HepG2 (cell line): ENCODE measurements around the gene HIC1. TPM values are rescaled to one million over a fixed set of nuclear protein-coding genes. Genes with fewer than 3 reads are reported as not detected.

ENCODE experiments used
- EP300 ChIP-seq, 3 experiments: sonication (generic) in 1 of 3; formaldehyde crosslinking in 1 of 3; IDR thresholded peaks; 2 replicates each; pipeline versions ENCODE4 v1.5.1 to v1.6.1; 2011 to 2020; ENCODE audit warnings: low read depth in 2 of 3, low read length in 2 of 3, borderline replicate concordance in 1 of 3, improper control_type of control experiment in 1 of 3, mild to moderate bottlenecking in 1 of 3, missing genetic modification reagents in 1 of 3, moderate library complexity in 1 of 3
- ERF ChIP-seq: IDR thresholded peaks from 2 replicates; pipeline ENCODE4 v1.6.1; 2018; ENCODE audit warnings: missing biosample characterization, missing genetic modification reagents
- FOXJ3 ChIP-seq: sonication (generic); formaldehyde crosslinking; IDR thresholded peaks from 2 replicates; pipeline ENCODE4 v1.4.0; 2020; ENCODE audit warnings: missing genetic modification reagents, mild to moderate bottlenecking, borderline replicate concordance
- HINFP ChIP-seq: sonication (generic); formaldehyde crosslinking; IDR thresholded peaks from 2 replicates; pipeline ENCODE4 v1.4.0; 2020; ENCODE audit warnings: low read depth, mild to moderate bottlenecking, missing genetic modification reagents
- HNF1A ChIP-seq, 2 experiments: sonication (generic) in 1 of 2; formaldehyde crosslinking in 1 of 2; IDR thresholded peaks; 2 replicates each; pipeline versions ENCODE4 v1.4.0 to v1.6.1; 2016 to 2020; ENCODE audit warnings: borderline replicate concordance in 1 of 2, low read depth in 1 of 2, mild to moderate bottlenecking in 1 of 2, missing genetic modification reagents in 1 of 2
- KDM6A ChIP-seq: IDR thresholded peaks from 2 replicates; pipeline ENCODE4 v1.6.1; 2016; ENCODE audit warnings: low read depth
- MLXIP ChIP-seq: sonication (generic); formaldehyde crosslinking; IDR thresholded peaks from 2 replicates; pipeline ENCODE4 v1.9.0; 2021; ENCODE audit warnings: missing genetic modification reagents, borderline replicate concordance
- MYC ChIP-seq: sonication (generic); formaldehyde crosslinking; IDR thresholded peaks from 2 replicates; pipeline ENCODE4 v1.9.0; 2021; ENCODE audit warnings: missing genetic modification reagents, borderline replicate concordance
- PLSCR1 ChIP-seq: sonication (generic); formaldehyde crosslinking; IDR thresholded peaks from 2 replicates; pipeline ENCODE4 v1.5.0; 2020; ENCODE audit warnings: missing genetic modification reagents, mild to moderate bottlenecking, borderline replicate concordance
- SPEN ChIP-seq: sonication (generic); formaldehyde crosslinking; IDR thresholded peaks from 2 replicates; pipeline ENCODE4 v1.5.1; 2020; ENCODE audit warnings: low read depth, mild to moderate bottlenecking, missing genetic modification reagents
- ZFP82 ChIP-seq: sonication (generic); formaldehyde crosslinking; IDR thresholded peaks from 2 replicates; pipeline ENCODE4 v1.5.1; 2020; ENCODE audit warnings: mild to moderate bottlenecking, missing genetic modification reagents, borderline replicate concordance
- ZFP91 ChIP-seq: sonication (generic); formaldehyde crosslinking; IDR thresholded peaks from 2 replicates; pipeline ENCODE4 v1.9.0; 2022; ENCODE audit warnings: missing genetic modification reagents, mild to moderate bottlenecking, borderline replicate concordance
- ZMYM2 ChIP-seq: sonication (generic); formaldehyde crosslinking; IDR thresholded peaks from 2 replicates; pipeline ENCODE4 v1.8.0; 2022; ENCODE audit warnings: mild to moderate bottlenecking, missing genetic modification reagents
- ZNF558 ChIP-seq: sonication (generic); formaldehyde crosslinking; IDR thresholded peaks from 2 replicates; pipeline ENCODE4 v1.9.0; 2022; ENCODE audit warnings: mild to moderate bottlenecking, missing genetic modification reagents, borderline replicate concordance
- ZNF569 ChIP-seq: sonication (generic); formaldehyde crosslinking; IDR thresholded peaks from 2 replicates; pipeline ENCODE4 v1.5.0; 2020; ENCODE audit warnings: mild to moderate bottlenecking, missing genetic modification reagents, moderate library complexity, borderline replicate concordance
- polyA plus RNA-seq, 8 experiments: library from polyadenylated mRNA; depleted of rRNA in 3 of 8; stranded (reverse) in 7 of 8; unstranded in 1 of 8; fragments of >200 nt; fragmentation: Illumina TruSeq in 4 of 8; extraction: Trizol in 4 of 8; gene quantifications; 2 replicates each; pipeline versions ENCODE4 v1.2.1 to v1.2.3, GENCODE V29; 2011 to 2016; ENCODE audit warnings: low read depth in 4 of 8, missing spikeins in 1 of 8, mixed read lengths in 1 of 8; ENCODE audit not compliant: insufficient read depth in 1 of 8
- total RNA-seq, 5 experiments: library from RNA; depleted of rRNA; stranded (reverse); fragments of >200 nt; fragmentation: Illumina TruSeq; extraction: Trizol; gene quantifications; 2 replicates each; pipeline ENCODE4 v1.2.3, GENCODE V29; 2016; ENCODE audit warnings: low read depth in 1 of 5

The HIC1 gene
- total and polyA plus RNA-seq, 2 of the 13 experiments (the other 11 are each of a cell fraction or from before 2014, with no cell fraction given): 0.04 to 0.31 TPM

- TF ChIP-seq ZNF569 (CRISPR knock-in tag) (no peak), MYC (CRISPR knock-in tag) (no peak), EP300 (IDR thresholded peaks at IDR 0.05; ENCODE audit: low read depth in 2 of 2, low read length in 2 of 2) (no peak), EP300 (CRISPR knock-in tag; IDR thresholded peaks at IDR 0.05; ENCODE audit: borderline replicate concordance) (no peak), FOXJ3 (peak; percentile 37; the same call in 1 of the 2 replicates), SPEN (peak; percentile 45; the same call in 1 of the 2 replicates), ZNF558 (no peak), ZFP82 (CRISPR knock-in tag) (no peak), HNF1A (IDR thresholded peaks at IDR 0.05; ENCODE audit: low read depth) (0 out of 2 replicates have a peak, but pooled peaks have one; percentile 27), HNF1A (CRISPR knock-in tag; IDR thresholded peaks at IDR 0.05; ENCODE audit: borderline replicate concordance) (peak; percentile 28; the same call in 1 of the 2 replicates), PLSCR1 (no peak), MLXIP (CRISPR knock-in tag) (no peak), ZMYM2 (CRISPR knock-in tag) (no peak), ERF (peak; percentile 80), HINFP (CRISPR knock-in tag) (no peak), KDM6A (peak; percentile 27; the same call in 1 of the 2 replicates), ZFP91 (CRISPR knock-in tag) (peak; percentile 47; the same call in 1 of the 2 replicates)
Measured at GRCh38 chr17:2094891-2095535, 40.1 kb downstream of the HIC1 start (continued).
